GM08714 (cell line): ENCODE results near the gene TMEM163.

ENCODE experiments used
- H3K4me3 ChIP-seq: fragments of 200-500 bp; sonication (Bioruptor generic); 2 replicates; pipeline ENCODE4 v1.5.1; 2014; ENCODE audit warnings: mild to moderate bottlenecking, low read length, inconsistent platforms
- ZNF274 ChIP-seq: IDR thresholded peaks from 2 replicates; pipeline ENCODE4 v1.6.1; 2012; ENCODE audit warnings: mild to moderate bottlenecking, low read depth, low read length

TMEM163 gene

DNA sequence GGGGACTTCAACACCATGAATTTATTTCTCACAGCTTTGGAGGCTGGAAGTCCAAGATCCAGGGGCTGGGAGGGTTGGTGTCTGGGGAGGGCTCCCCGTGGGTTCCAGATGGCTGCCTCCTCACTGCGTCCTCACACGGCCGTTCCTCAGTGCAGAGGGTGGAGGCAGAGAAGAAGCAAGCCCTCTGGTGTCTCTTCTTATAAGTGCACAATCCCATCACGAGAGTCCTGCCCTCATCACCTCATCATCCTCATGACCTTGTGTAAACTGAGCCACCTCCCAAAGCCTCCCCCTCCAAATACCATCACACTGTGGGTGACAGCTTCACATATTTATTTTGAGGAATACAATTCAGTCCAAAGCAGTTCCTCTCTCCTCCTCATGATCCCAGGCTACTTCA, 26.3 kb downstream of the TMEM163 start:
- no peak overlapping the region for H3K4me3 ChIP-seq
- TF ChIP-seq ZNF274 = no peak

DNA sequence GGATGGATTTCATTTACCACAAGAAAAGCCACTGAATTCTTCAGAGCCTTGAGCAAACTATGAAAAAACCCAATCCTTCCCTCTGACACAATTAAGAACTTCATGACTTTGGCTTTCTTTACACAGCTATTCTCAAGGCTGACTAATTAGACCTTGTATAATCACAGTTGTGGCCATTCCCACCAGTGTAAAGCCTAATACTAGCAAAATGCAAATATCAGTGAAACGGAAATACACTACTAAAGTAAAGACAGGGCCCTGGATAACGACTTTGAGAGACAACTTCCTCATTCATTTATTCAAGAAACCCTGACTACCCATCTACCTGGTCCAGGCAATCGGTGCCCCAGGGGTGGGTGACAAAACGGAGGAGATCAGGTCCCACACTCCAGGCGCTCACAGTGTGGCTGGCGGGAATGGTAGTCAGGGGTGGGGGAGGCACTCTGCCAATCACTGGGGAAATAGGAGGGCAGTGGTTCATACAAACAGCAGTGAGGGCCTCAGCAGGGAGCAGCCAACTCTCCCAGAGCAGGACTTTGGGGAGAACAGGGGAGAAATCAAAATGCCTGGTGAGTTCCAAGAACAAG, 28.1 kb downstream of the TMEM163 start:
- no peak overlapping the region for H3K4me3 ChIP-seq
- TF ChIP-seq ZNF274 = no peak

DNA sequence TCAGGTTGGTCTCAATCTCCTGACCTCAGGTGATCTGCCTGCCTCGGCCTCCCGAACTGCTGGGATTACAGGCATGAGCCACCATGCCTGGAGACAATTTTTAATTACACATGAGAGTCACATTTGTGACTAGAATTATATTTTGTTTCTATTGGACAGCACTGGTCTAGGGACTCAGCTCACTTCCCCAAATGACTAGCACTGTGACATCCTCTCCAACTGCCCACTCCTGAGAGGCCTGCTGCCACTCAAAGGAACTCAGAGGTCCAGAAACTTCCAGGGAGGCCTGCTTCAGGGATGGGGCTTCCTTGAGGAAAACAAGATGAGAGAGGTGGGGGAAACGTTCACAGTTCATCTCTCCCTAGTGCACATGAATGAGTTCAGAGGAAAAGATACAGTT, 29.5 kb downstream of the TMEM163 start:
- no peak for TF ChIP-seq ZNF274
- no peak overlapping the region for H3K4me3 ChIP-seq

DNA sequence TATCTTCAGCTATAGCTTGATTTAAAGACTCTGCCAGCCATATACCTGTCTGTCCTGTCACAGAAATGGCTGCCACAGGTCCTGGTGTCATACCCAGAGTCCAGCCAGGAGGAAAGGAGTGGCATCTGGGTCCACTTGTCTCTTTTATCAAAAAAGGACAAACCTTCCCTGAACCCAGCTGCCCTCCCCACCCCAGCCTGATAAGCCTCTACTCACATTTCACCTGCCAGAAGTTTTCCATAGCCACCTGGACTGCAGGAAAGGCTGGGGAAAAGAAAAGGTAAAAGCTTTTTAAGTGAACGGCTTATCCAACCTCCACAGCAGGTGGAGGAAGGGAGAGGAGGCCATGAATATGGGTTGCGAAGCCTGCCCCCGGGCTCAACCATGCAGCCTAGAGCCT, 32.8 kb downstream of the TMEM163 start:
- TF ChIP-seq ZNF274 = no peak
- H3K4me3 ChIP-seq = no peak overlapping the region

DNA sequence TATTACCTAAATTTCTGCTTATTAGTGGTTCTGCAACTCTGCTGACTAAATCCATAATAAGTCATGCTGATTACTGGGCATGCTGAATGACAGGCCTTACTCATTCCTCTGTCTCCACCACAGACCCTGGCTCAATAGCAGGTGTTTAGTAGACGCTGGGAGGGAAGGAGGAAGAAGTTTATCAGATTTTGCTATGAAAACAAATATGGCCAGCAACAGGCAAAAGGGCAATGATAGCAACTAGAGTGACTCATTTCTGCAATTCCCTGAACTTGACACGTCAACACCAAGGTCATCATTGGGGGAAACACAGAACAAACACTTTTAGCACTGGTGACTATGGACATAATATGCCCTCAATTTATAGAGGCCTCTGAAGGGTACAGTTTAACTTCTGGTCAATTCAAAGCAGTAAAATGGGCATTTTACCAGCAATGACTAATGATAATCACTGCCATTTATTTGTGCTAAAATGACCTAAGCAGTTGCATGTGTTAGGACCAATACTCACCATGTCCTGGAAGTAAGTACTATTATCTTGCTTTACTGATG, 35.2 kb downstream of the TMEM163 start:
- no peak overlapping the region for H3K4me3 ChIP-seq
- no peak for TF ChIP-seq ZNF274

DNA sequence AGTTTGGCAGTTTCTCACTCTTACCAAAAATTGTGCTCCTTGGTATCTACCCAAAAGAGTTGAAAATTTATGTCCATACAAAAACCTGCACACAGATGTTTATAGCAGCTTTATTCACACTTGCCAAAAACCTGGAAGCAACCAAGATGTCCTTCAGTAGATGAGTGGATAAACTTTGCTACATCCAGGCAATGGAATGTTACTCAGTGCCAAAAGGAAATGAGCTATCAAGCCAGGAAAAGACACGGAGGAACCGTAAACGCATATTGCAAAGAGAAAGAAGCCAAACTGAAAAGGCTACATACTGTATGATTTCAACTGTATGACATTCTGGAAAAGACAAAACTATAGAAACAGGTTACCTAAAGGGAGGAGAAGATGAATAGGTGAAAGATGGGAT, 36.1 kb downstream of the TMEM163 start:
- no peak for TF ChIP-seq ZNF274
- no peak overlapping the region for H3K4me3 ChIP-seq

DNA sequence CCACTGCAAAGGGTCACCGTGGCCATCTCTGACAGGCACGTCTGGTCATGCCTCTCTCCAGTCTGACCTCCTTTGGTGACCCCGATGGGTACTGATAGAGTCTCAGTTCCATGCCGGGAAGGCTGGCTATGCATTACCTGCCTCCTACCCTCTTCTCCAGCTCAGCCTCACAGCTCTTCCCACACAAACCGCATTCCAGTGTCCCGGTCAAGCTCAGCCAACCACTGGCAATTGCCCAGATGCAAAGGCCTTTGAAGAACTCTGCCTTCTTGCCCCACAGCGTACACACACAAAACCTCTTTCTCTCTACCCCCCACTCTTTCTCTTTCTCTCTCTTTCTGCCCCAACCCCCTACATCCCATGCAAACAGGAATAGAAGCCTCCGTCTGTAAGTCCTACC, 37.6 kb downstream of the TMEM163 start:
- H3K4me3 ChIP-seq = no peak overlapping the region
- TF ChIP-seq ZNF274 = no peak

DNA sequence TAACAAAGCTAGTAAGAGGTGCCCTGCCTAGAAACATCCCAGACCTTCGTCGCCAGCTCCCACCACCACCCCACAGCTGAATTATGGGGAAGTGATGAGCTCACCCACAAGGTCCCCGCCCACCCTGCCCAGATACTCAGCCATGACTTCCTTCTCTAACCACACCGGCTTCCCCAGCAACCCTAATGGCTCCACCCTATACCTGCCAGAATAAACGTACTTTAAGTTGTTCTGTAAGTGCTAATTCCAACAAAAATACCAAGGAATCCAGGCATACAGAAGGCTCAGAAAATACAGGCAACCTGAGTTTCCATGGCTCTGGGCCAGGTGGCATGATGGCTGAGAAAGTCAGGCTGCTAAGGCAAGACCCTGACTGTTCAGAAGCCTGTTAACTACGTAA, 39.1 kb downstream of the TMEM163 start:
- no peak for TF ChIP-seq ZNF274
- H3K4me3 ChIP-seq = no peak overlapping the region

DNA sequence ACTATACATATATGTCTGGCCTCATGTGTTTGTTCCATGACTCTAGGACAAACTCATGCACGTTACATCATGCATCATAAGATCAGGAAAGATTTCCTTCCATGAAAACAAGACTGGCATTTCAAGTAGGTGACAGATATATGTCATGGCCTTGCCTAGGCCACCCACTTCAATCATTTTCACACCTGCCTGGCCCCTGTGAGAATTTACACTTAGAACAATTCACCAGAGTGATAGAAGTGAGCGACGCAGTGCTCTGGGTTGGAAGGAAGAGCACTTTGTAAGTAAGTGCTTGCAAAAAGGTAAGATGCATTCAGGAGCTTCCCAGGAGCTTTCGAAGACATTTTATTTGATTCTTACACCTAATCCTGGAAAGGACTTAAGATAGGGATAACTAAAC, 39.5 kb downstream of the TMEM163 start:
- TF ChIP-seq ZNF274 = no peak
- H3K4me3 ChIP-seq = no peak overlapping the region

DNA sequence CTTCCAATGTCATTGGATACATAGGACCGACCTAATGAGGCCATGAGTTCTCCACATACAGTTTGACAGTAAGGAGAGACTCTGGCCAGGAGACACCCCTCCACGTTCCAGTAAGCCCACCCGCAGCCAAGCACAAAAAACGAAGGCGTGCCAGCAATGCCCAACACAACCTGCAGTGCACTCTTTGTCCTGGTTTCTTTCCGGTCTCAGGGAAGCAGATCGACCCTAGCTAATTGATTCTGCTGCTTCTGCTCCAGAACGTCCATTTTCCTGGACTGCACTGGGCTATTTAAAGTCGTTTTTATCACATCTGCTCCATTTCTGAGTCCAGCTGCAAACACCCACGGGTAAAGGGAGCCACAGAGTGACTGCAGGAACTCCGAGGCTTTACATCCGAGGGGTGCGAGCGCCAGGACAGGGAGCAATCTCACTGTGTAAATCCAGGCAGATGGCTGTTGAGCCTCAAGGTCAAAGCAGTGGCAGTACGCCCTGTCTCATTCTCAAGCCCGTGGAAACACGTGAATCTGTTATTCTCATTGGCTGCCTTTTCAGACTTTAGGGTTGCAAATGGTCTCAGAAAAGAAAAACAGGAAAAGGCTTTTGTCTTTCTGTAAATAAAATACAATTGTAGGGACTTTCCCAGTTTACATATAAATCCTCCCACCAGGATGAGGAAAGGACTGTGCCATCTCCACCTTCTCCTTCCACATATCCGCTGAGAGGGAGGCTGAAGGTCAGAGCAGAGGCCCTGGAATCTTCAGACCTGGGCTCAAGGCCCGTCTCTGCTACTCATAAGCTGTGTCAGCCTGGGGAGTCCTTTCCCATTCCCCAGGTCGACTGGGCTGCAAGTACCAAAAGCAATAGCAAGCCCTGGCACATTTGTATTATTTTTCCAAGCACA, 40.7 kb downstream of the TMEM163 start:
- no peak for TF ChIP-seq ZNF274
- no peak overlapping the region for H3K4me3 ChIP-seq

DNA sequence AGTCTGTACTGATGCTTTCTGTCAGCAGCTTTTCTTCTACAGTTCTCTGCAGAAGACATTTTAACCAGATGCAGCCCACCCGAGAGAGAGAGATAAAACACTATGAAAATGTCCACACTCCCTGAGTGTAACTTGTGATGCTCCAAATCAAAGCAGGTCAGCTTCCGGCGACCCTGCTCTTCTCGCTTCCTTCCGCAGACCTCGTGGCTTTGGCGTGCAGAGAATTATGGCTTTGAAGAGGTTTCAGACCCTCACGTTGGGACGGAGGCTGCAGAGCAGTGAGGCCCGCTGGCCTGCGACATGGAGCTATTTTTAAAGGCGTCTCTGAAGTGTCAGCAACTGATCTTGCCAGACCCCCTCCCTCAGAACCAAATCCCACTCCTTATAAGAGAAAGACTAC, 41.8 kb downstream of the TMEM163 start:
- TF ChIP-seq ZNF274 = no peak
- no peak overlapping the region for H3K4me3 ChIP-seq

DNA sequence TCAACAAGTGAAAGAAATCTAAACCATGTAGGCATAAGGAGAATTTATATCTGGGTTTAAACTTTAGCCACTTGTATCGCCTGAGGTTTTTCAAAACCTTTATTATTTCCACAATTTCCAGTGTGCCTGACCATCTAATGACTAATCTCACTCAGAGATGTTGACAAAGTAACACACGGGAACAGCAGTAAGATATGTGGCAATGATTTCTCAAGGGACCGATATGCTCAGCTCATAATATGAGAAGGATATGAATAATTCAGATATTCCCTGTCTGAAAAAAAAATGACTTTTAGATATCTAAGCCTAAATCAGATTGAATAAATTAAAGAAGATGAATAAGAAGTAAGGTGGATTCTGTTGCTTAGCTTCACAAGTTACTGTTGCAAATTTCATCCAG, 43.5 kb downstream of the TMEM163 start:
- no peak for TF ChIP-seq ZNF274
- H3K4me3 ChIP-seq = no peak overlapping the region

DNA sequence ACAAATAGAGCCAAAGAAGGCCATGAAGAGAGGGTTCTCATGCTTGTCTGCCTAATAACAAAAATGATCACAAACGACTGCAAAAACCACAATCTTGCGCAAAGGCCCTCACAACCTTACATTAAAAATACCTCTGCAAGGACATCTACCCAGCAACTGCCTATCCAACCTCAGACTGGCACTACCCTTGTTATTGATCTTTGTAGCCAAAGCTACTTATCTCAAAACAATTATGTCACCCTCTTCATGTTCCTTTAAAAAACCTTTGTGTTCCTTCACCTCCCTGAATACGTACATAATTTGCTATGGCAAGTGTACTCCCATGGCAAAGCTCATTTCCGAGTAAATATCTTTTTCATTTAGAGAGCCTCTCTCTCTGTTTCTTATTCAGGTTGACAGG, 44.1 kb downstream of the TMEM163 start:
- no peak for TF ChIP-seq ZNF274
- H3K4me3 ChIP-seq = no peak overlapping the region

DNA sequence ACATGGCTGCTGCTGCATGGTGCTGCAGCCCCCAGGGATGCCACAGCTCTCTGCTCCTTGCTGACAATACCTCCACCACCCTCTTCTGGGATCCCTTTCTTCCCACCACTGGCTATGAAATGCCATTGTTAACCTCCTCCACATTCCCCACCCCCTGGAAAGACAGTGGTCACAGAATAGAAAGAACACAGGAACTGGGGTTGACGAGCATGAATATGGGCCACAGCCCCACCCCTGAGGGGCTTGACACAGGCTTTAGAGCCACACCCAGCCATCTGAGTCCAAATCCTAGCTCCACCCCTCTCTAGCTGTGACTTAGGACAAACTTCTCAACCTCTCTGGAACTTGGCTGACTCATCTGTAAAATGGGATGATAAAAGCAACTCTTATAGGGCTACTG, 47.3 kb downstream of the TMEM163 start:
- no peak for TF ChIP-seq ZNF274
- H3K4me3 ChIP-seq = no peak overlapping the region

DNA sequence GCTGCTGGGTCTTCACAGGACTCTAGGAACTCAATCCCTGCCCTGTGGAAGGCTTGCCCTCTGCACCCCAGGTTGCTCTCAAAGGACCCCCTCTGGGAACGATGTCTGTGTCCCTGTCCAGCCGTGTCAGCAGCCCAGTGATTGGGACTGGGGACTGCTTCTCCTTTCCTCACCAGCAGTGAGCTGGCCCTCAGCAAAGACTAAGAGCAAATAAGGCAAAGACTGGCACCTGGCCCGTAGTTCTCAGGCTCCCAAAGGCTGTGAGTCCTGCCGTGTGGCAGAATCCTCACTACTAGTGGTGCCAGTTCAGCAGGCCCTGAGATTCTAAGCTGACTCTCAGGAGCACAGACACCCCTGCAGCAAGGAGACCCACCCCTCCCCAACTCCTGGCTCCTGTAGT, 47.8 kb downstream of the TMEM163 start:
- no peak overlapping the region for H3K4me3 ChIP-seq

More for the DNA sequence above, 47.8 kb downstream of the TMEM163 start:
- no peak for TF ChIP-seq ZNF274
